ENCODE data around the gene MAP6.

MAP6 gene

DNA sequence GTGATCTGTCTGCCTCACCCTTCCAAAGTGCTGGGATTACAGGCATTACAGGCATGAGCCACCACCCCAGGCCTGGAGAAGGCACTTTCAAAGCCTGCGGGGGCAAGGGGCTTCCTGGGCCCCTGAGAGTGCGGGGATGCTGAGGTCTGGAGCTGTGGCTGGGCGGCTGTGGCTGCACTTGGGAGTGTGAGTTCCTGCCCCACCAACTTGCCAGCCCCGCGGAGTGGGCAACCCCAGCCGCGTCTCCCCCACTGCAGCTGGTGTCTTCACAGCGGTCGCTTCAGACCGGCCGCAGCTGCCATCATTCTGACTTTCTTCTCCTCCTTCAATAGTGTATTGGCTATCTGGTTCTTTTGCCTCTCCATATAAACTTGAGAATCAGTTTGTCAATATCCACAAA lies 10.7 kb upstream of the MAP6 start:
- no peak for TF ChIP-seq ZNF274 (IDR thresholded peaks at IDR 0.05; ENCODE audit: low read depth, low read length)
- no peak overlapping the region for H3K4me3 ChIP-seq (ENCODE audit: low read length)

DNA sequence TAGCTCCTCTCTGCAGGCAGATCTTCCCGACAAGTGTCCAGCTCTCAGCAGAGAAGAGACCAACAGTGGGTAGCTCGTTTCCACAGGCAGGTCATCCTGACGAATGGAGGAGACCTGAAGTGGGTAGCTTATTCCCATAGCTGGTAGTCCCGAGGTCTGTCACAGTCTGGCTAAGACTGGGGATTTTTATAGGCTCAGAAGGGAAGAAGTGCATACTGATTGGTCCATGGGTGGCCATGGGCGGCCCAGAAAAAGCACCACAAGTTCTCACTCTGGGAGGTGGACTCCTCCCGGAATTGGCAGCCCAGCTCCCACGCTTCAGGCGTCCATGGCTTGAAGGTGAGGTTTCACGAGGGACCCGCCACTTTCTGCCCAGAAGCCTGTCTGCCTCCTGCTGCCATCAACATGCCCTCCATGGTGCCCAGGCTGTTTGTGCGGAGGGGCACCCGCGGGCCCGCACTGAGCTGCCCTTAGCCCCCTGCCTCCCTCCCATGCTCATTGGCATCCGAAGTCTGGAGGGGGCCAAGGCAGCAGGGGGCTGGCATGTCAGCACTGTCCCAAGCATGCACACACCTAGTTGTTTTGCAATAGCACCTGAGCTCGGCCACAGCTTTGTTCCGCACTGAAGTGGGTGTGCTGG lies 9.9 kb upstream of the MAP6 start:
- TF ChIP-seq ZNF274 (IDR thresholded peaks at IDR 0.05; ENCODE audit: low read depth, low read length) = no peak

DNA sequence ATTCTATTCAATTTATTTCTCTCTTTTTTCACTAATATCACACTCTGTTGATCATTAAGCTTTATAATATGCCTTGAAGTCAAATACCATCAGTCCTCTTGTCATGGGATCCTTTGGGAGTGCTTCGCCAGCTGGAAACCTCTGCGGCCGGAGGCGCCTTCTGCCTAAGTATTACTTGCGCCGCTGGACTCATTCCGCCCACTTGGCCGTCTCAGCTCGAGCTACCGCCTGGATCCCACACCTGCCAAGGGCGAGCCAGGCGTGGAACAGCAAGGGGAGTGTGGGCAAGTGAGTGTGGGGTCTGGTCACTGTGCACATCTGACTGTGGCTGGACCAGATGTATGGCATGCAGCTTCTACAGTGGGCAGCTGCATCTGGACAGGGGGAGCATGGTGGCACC lies 9.1 kb upstream of the MAP6 start:
- no peak for TF ChIP-seq ZNF274 (IDR thresholded peaks at IDR 0.05; ENCODE audit: low read depth, low read length)
- no peak overlapping the region for H3K4me3 ChIP-seq (ENCODE audit: low read length)

More for the DNA sequence above, 9.9 kb upstream of the MAP6 start:
- no peak overlapping the region for H3K4me3 ChIP-seq (ENCODE audit: low read length)

DNA sequence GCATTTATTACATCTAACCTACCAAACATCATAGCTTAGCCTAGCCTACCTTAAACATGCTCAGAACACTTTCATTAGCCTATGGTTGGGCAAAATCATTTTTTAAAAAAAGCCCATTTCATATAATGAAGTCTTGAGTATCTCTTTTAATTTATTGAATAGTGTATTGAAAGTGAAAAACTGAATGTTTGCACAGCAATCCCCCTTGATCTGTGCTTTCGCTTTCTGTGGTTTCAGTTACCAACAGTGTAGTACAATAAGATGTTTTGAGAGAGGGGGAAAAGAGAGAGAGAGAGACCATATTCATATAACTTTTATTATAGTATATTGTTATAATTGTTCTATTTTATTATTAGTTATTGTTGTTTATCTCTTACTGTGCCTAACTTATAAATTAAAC lies 8.4 kb upstream of the MAP6 start:
- TF ChIP-seq ZNF274 (IDR thresholded peaks at IDR 0.05; ENCODE audit: low read depth, low read length) = no peak
- no peak overlapping the region for H3K4me3 ChIP-seq (ENCODE audit: low read length)

DNA sequence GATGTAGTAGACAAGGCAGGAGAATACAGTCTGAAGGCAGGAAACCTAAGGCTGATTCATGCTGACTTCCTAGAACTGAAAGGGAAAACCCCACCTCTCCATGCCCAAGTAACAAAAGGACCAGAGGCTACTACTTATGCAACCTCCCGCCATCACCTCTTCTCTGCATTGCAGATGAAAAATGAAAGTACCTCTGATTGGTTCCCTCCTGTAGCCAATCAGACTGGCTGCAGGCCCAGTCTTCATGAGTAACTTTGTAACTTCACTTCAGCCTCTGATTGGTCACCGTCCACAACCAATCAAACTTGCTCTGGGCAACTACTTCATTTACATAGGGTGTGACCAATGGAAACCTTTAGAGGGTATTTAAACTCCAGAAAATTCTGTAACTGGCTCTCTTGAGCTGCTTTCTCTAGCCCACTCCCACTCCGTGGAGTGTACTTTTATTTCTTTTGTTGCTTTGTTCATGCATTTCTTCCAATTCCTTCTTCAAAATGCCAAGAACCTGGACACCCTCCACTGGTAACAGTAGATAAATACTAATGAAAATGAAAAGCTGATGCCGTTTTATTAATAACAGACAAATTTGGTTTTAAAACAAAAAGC lies 5.2 kb upstream of the MAP6 start:
- no peak for TF ChIP-seq ZNF274 (IDR thresholded peaks at IDR 0.05; ENCODE audit: low read depth, low read length)
- no peak overlapping the region for H3K4me3 ChIP-seq (ENCODE audit: low read length)

DNA sequence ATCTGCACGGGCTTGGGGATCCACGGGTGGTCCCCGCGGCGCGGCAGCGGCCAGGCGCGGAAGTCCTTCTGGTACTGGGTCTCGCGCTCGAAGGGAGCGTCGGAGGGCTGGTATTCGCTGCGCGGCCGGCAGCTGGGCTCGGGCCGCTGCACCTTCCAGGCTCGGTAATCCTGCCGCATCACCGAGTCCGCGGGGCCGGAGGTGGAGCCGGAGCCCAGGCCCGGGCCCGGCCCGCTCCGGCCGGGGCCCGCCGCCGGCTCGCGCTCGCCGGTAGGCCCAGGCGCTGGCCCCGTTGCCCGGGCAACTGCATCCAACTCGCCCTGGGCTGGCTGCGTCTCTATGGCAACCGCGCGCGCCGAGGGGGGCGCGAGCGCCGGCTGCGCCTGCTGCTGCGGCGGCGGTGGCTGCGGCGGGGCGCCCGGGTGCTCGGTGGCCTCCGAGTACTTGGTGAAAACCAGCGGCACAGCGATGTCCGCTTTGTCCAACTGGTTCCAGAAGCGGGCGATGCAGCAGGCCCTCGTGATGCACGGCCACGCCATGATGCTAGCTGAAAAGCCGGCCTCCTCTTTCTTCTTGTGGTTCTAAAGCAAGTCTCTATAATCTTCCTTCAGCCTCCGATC lies 897 bp downstream of the MAP6 start:
- TF ChIP-seq ZNF274 (IDR thresholded peaks at IDR 0.05; ENCODE audit: low read depth, low read length) = no peak
- peak overlapping the region; percentile 24; the same call in 1 of the 2 replicates for H3K4me3 ChIP-seq (ENCODE audit: low read length)

DNA sequence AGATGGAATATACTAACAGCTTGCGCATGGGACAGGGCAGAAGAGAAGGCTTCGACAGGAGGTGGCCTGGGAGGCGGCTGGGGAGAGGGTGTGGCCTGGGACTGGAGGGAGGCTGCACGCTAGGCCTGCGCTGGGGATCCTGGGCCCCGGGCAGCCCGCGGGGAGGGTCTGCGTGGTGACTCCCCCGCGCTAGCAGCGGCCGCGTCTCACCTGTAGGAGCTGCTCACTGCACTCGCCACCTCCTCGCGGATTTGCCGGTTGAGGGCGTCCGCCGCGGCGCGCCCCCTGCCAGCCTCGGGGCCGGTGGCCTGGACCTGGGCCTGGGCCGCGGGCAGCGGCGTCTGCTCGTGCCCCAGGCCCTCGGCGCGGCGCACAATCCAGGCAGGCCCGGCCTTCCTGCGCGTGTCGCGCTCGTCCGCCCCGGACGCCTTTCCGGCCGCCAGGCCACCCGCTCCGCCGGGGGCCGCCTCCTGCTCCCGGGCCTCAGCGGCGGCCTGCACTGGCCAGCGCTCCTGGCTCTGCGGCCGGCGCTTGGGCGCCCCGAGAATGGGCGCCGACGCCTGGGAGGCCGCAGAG lies 1.5 kb downstream of the MAP6 start:
- no peak for TF ChIP-seq ZNF274 (IDR thresholded peaks at IDR 0.05; ENCODE audit: low read depth, low read length)
- H3K4me3 ChIP-seq (ENCODE audit: low read length) = peak overlapping the region; percentile 24; the same call in 1 of the 2 replicates

DNA sequence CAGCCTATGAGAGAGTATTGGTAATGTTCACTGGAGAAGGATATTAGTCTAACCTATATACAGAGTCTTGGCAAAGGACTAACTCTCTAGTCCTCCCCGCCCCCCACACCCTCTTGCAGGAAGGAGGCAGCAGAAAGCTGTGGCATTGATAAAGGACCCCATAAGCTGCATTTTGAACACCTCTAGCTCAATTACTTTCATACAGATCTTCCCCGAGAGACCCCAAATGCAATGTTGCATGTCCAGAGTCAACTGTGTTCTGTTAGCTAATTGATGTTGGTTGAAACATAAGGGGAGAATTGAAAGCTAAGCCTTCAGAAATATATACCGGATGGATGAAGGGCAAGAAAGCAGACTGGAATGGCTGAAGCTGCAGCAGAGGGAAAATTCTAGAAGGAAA lies 2.8 kb downstream of the MAP6 start:
- no peak overlapping the region for H3K4me3 ChIP-seq (ENCODE audit: low read length)
- TF ChIP-seq ZNF274 (IDR thresholded peaks at IDR 0.05; ENCODE audit: low read depth, low read length) = no peak

DNA sequence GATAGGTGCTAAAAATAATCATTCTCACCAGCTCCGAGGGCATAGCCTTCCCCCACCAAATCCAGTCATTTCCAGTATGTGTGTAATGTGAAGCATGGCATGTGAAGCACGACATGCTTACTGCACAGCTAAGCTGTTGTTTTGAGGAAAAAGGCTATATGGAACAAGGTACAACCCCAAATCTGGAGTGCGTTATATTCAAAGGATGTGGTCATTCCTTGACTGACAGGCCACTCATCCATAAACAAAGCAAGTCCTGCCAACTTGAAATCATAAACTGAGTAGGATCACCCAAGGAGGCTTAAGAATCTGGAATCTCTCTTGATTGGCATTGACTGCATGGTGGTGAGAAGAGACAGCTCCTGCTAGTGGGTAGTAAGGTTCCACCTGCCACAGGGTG lies 3.7 kb downstream of the MAP6 start:
- no peak for TF ChIP-seq ZNF274 (IDR thresholded peaks at IDR 0.05; ENCODE audit: low read depth, low read length)
- H3K4me3 ChIP-seq (ENCODE audit: low read length) = no peak overlapping the region

DNA sequence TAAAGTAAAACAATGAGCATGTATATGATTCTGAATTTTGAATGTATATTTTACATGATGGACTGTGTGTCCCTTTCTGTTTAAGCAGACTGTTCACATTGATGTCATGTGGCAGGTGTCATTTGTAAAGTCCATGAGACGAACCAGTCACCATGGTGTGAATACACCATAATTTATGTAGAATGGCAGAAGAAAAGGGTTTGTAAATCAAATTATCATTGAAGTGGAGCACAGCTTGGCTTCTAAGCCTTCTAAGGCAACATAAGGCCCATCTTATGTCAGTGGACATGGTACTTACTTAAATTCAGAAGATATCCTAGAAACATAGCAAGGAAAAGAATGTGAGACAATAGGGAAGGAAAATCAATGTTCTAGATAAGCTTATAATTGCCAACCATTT lies 4.4 kb downstream of the MAP6 start:
- no peak overlapping the region for H3K4me3 ChIP-seq (ENCODE audit: low read length)
- TF ChIP-seq ZNF274 (IDR thresholded peaks at IDR 0.05; ENCODE audit: low read depth, low read length) = no peak

DNA sequence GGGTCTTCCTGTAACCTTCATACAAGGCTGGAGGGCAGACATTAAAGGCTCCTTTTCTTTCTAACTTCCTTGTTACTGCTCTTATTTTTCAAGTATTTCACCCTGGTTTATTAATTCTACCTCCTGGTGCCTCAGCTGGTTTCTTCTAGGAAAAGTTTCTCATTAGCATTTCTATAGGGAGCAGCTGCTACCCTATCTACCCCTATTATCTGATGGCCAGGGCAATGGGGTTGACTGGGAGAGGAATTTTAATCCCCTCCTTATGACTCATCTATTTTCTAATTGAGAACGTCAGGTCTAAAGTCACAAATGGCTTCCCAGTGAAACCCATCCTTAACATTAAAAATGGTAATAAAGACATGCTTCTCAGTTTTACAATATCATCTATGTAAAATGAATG lies 5.0 kb downstream of the MAP6 start:
- TF ChIP-seq ZNF274 (IDR thresholded peaks at IDR 0.05; ENCODE audit: low read depth, low read length) = no peak
- H3K4me3 ChIP-seq (ENCODE audit: low read length) = no peak overlapping the region

DNA sequence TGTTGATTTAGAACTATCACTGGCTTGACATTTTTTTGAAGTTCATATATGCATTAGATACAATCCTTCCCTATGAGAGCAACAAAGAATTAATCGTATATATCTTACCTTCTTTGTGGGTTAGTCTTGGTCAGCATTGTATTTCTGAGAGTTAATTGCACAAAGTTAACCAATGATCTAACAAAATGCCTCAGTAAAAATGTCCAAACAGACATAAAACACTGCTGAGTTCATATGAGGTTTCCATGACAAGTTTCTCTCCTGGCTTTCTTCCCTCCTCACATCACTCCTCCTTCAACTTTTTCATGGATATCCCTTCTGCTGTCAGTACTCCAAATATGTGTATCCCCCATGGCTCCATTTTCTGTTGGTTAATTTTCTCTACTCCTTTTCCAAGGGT lies 9.0 kb downstream of the MAP6 start:
- H3K4me3 ChIP-seq (ENCODE audit: low read length) = no peak overlapping the region
- no peak for TF ChIP-seq ZNF274 (IDR thresholded peaks at IDR 0.05; ENCODE audit: low read depth, low read length)

DNA sequence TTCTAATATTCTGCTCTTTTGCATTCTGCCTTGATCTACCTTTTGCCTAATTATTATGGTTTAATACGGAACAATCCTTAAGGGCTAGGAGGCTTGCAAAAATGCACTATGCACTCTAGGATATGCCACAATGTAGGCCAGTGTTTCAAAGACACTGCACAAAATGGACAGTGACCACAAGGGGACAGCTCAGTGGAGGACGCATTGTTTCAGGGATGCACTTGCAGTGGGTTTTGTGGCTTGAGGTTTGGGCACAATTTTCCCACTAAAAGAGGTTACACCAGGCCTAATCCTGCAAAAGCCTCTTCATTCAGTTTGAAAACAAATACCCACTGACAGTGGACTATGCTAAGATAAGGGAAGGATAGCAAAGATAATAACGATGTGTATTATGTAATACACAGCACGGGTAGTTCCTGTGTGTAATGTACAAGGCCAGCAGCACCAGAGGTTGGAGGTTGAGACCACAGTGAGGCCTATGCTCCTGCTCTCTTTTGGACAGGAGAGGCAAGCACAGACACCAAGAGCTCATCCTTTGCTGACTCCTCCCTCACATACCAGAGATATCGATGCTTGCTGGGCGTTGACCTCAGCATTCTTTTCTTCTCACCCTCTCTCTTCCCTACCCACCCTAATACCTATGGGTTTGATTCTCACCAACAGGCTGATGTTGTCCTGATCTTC lies 12.7 kb downstream of the MAP6 start:
- no peak overlapping the region for H3K4me3 ChIP-seq (ENCODE audit: low read length)
- no peak for TF ChIP-seq ZNF274 (IDR thresholded peaks at IDR 0.05; ENCODE audit: low read depth, low read length)

DNA sequence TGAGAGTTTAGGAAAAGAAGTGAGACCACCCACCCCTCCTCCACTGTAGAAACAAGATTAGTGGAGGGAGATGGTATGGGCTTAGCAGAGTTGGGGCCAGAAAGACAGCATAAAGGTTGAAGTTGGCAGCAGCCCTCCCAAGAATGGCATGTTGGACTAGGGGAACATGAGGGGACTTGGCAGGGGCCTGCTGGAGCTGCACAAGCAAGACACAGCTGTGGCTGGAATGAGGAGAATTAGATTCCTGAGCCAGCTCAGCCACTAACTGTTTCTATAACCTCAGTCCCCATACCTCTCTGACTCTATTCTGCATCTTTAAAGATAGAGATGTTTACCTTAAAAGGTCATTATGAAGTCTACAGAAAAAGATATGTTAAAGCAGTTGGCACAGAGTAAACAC lies 13.2 kb downstream of the MAP6 start:
- H3K4me3 ChIP-seq (ENCODE audit: low read length) = no peak overlapping the region
- TF ChIP-seq ZNF274 (IDR thresholded peaks at IDR 0.05; ENCODE audit: low read depth, low read length) = no peak
